ENCODE results near the gene EVA1C.
"Not testable (repeated sequence)": the region's sequence is repeated elsewhere in the genome, so short reads cannot be mapped to it uniquely, and the experiment has no call there.

EVA1C gene

DNA sequence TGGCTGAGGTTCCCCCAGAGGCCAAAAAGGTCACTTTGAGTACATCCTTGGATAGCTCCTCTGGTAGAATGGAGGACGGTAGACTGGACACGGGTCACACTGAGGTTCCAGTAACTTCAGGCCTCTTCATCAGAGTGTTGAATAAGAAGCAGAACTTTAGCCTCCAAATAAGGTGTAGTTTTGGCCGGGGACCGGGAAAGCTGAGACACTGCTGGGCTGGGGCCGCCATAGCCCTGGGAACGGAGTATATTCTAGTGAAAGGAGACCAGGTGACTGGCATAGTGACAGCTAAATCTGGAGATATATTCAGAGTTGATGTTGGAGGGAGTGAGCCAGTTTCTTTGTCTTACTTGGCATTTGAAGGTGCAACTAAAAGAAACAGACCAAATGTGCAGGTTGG is 84.1 kb downstream of the EVA1C start:
- Histone ChIP-seq H3K36me3 (ENCODE audit: control insufficient read depth, insufficient read depth, low read length) (no peaks in the 10 kb centered on the region), H3K27me3 (ENCODE audit: control insufficient read depth, insufficient read depth, low read length) (no peaks in the 10 kb centered on the region), H3K4me1 (ENCODE audit: control insufficient read depth, insufficient read depth, low read length) (peaks cover 9% of the 10 kb centered on the region), H3K27ac (ENCODE audit: low read length) (no peak overlapping the region), H3K9me3 (ENCODE audit: control insufficient read depth, insufficient read depth, low read length) (no peaks in the 10 kb centered on the region), H3K4me3 (ENCODE audit: low read length) (no peak overlapping the region)
- WGBS (ENCODE audit: insufficient coverage, insufficient read length) = no CpG with 5 or more reads among the region's 6 CpGs
- DNase-seq (ENCODE audit: low read depth, low spot score) = no peak

DNA sequence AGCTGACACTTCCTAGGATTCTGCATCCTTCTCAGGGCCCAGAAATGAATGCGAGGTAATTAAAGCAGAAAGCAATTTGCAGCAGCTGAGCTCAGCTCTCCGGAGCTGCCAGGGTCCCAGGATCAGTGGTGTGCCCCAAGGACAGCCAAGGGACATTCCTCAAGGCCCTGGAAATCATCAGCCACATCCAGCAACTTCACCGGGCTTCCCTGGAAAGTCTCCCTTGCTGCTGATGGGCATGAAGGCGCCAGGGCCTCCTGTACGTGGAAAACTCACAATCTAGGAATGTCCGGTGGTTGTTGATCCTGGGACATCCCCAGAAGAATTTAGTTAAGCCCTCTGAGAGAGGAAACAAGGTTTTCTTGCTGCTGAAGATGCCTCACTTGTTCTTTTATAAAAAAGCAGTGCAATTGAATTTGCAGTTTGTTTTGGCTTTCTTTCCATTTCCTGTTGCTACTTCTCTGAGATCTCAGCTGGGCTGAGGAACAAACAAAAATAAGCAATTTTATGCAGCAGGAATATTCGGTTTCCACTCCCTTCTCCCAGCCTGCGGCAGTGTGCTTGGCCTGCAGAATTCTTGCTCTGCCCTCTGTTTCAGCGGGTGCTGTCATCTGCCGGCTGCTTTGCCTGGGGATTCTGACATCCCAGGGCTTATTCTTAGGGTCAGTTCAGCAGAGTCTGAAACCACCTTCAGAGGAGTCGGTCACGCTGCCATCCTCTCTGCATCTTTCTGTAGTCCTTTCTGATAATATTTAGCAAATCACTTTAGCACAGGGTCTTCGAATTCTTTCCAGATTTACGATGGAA is 86.9 kb downstream of the EVA1C start:
- Histone ChIP-seq H3K36me3 (ENCODE audit: control insufficient read depth, insufficient read depth, low read length) (no peaks in the 10 kb centered on the region), H3K9me3 (ENCODE audit: control insufficient read depth, insufficient read depth, low read length) (no peaks in the 10 kb centered on the region), H3K4me1 (ENCODE audit: control insufficient read depth, insufficient read depth, low read length) (peaks cover 2% of the 10 kb centered on the region), H3K4me3 (ENCODE audit: low read length) (no peak overlapping the region), H3K27ac (ENCODE audit: low read length) (no peak overlapping the region), H3K27me3 (ENCODE audit: control insufficient read depth, insufficient read depth, low read length) (no peaks in the 10 kb centered on the region)
- WGBS (ENCODE audit: insufficient coverage, insufficient read length) = no CpG with 5 or more reads among the region's 14 CpGs
- no peak for DNase-seq (ENCODE audit: low read depth, low spot score)

DNA sequence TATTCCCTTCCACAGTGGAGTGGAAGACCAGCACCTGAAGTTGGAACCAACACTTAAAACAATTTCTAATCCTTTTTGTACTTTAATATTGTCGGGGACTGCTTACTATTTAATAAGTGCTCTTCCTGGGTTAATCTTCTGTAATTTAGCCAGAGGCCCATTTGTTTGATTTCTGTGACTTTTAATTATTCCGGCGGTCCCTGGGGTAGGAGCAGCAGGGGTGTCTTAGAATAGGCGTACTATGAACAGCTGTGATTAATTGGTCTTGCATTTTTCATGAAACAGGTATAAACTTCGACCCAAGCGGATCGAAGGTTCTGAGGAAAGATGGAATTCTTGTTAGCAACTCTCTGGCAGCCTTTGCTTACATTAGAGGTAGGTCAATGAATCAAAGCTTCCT is 91.1 kb downstream of the EVA1C start:
- not testable (repeated sequence) for H3K27ac ChIP-seq (ENCODE audit: low read length); H3K4me3 ChIP-seq (ENCODE audit: low read length); H3K27me3 ChIP-seq (ENCODE audit: control insufficient read depth, insufficient read depth, low read length); H3K36me3 ChIP-seq (ENCODE audit: control insufficient read depth, insufficient read depth, low read length); H3K4me1 ChIP-seq (ENCODE audit: control insufficient read depth, insufficient read depth, low read length); DNase-seq (ENCODE audit: low read depth, low spot score); H3K9me3 ChIP-seq (ENCODE audit: control insufficient read depth, insufficient read depth, low read length)
- no CpG with 5 or more reads among the region's 7 CpGs for WGBS (ENCODE audit: insufficient coverage, insufficient read length)

DNA sequence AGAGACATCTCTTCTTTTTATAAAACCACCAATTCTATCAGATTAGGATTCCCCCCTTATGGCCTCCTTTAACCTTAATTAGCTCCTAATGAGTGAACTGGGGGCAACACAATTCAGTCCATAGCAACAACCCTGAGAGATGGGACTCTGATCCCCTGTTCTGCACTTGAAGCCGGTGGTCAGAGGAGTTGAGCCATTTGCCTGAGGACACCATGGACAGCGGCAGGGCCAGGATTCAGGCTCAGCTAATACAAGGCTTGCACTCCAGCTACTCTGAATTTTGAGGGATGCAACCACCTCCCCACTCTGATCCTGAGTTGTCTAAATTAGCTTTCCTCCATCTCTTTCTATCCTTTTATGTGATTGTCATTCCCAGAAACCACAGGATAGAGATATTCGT is 93.3 kb downstream of the EVA1C start:
- H3K27ac ChIP-seq (ENCODE audit: low read length); H3K27me3 ChIP-seq (ENCODE audit: control insufficient read depth, insufficient read depth, low read length); H3K9me3 ChIP-seq (ENCODE audit: control insufficient read depth, insufficient read depth, low read length); H3K36me3 ChIP-seq (ENCODE audit: control insufficient read depth, insufficient read depth, low read length); H3K4me3 ChIP-seq (ENCODE audit: low read length); H3K4me1 ChIP-seq (ENCODE audit: control insufficient read depth, insufficient read depth, low read length); DNase-seq (ENCODE audit: low read depth, low spot score): not testable (repeated sequence)
- WGBS (ENCODE audit: insufficient coverage, insufficient read length) = no CpG with 5 or more reads among the region's 3 CpGs

DNA sequence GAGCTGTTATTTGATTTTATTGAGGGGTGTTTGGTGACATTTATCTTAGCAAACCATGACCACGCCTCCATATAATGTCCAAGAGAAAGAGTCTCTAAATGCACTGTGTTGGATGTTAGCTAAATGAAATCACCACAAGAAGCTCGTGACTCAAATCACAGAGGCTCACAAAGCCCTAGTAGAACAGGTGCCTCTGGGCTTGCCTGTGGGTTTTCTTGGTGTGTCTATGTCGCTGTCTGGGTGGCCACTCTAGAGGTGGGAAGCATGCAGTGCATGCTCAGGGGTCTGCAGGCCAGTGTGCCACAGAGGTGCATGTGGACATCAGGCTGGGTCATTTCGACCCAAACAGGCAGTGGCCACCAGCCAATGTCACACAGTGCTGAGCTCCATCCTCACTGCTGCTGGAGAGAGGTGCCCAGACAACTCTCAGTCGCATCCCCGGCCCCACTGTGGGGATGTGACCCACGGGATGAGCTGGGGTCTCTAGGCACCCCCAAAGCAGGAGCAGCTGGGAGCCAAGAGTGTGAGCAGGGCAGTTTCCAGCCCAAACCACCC is 94.0 kb downstream of the EVA1C start:
- H3K27ac ChIP-seq (ENCODE audit: low read length); H3K36me3 ChIP-seq (ENCODE audit: control insufficient read depth, insufficient read depth, low read length); H3K27me3 ChIP-seq (ENCODE audit: control insufficient read depth, insufficient read depth, low read length); H3K4me3 ChIP-seq (ENCODE audit: low read length); H3K4me1 ChIP-seq (ENCODE audit: control insufficient read depth, insufficient read depth, low read length); H3K9me3 ChIP-seq (ENCODE audit: control insufficient read depth, insufficient read depth, low read length); DNase-seq (ENCODE audit: low read depth, low spot score): not testable (repeated sequence)
- no CpG with 5 or more reads among the region's 7 CpGs for WGBS (ENCODE audit: insufficient coverage, insufficient read length)

DNA sequence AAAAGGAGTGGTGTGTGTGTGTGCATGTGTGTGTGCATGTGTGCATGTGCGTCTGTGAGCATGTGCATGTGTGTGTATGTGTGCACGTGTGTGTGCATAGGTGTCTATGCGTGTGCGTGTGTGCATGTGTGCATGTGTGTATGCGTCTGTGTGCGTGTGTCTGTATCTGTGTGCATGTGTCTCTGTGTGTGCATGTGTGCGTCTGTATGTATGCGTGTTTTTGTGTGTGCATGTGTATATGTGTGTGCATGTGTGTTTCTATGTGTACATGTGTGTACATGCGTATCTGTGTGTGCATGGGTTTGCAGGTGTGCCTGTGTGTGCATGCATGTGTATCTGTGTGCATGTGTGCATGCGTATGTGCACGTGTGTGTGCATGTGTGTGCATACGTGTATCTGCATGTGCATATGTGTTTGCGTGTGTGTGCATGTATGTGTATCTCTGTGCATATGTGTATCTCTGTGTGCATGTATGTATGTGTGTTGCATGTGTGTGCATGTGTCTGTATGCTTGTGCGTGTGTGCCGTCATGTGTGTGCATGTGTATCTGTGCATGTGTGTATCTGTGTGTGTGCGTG is 94.9 kb downstream of the EVA1C start:
- no peaks in the 10 kb centered on the region for H3K9me3 ChIP-seq (ENCODE audit: control insufficient read depth, insufficient read depth, low read length)
- no peak overlapping the region for H3K4me3 ChIP-seq (ENCODE audit: low read length)
- H3K27ac ChIP-seq (ENCODE audit: low read length) = no peak overlapping the region
- no peak for DNase-seq (ENCODE audit: low read depth, low spot score)
- H3K36me3 ChIP-seq (ENCODE audit: control insufficient read depth, insufficient read depth, low read length) = no peaks in the 10 kb centered on the region
- no peaks in the 10 kb centered on the region for H3K27me3 ChIP-seq (ENCODE audit: control insufficient read depth, insufficient read depth, low read length)
- no peaks in the 10 kb centered on the region for H3K4me1 ChIP-seq (ENCODE audit: control insufficient read depth, insufficient read depth, low read length)
- WGBS (ENCODE audit: insufficient coverage, insufficient read length) = no CpG with 5 or more reads among the region's 16 CpGs

DNA sequence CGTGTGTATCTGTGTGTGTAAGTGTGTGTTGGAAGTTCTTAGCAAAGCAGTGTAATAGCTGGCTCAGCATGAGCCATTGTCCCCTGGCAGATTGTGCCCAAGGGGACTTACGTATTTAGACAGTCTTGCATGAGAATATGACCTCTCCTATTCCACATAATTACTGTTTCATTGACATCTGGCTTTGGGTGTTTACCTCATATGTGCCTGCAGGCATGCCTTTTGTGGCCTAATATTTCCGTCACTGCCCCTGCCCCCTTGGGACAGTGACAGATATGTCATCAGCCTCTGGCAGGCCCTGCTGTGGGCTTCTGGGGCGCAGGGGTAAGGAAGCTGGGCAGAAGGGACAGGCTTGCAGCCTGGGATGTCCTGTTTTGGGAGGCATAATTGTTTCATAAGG is 95.5 kb downstream of the EVA1C start:
- H3K4me1 ChIP-seq (ENCODE audit: control insufficient read depth, insufficient read depth, low read length); H3K4me3 ChIP-seq (ENCODE audit: low read length); H3K27me3 ChIP-seq (ENCODE audit: control insufficient read depth, insufficient read depth, low read length); H3K27ac ChIP-seq (ENCODE audit: low read length); H3K36me3 ChIP-seq (ENCODE audit: control insufficient read depth, insufficient read depth, low read length); DNase-seq (ENCODE audit: low read depth, low spot score); H3K9me3 ChIP-seq (ENCODE audit: control insufficient read depth, insufficient read depth, low read length): not testable (repeated sequence)
- no CpG with 5 or more reads among the region's 4 CpGs for WGBS (ENCODE audit: insufficient coverage, insufficient read length)

DNA sequence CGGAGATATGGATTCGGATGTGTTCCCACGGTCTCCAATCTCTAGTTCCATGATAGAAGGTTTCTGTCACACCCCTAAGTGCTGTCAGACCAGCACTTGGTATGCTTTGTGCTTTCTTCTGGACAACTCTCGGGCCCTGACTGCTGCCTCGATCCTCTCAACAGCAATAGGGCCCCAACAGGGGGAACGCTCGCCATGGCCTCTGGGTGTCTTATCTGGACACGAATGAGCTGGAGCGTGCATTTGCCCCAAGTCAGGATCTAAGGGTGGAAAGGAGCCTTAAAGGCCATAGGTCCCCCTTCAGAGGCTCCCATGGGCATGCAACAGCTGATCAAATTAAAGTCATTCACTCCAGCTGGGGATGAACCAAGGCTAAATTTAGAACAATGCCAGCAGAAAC is 96.1 kb downstream of the EVA1C start:
- H3K27me3 ChIP-seq (ENCODE audit: control insufficient read depth, insufficient read depth, low read length) = no peaks in the 10 kb centered on the region
- WGBS (ENCODE audit: insufficient coverage, insufficient read length) = no CpG with 5 or more reads among the region's 9 CpGs

DNA sequence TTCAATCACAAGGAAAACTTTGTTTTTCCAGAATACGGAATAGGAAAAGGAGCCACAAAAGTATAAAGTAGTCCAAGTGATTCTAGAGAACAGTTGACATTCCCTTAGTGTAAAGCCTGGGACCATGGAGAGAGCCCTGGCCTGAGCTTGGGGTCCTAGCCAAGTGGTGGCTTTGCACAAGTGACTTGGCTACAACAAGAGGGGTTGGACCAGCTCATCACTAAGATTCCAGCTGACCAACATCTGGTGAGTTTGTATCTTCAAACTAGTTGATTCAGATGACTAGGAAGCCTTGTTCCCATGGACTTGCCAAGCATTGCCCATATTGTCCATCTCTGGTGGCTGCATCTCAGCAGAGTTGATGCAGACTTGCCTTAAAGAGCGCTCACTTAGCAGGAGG is 96.5 kb downstream of the EVA1C start:
- not testable (repeated sequence) for H3K9me3 ChIP-seq (ENCODE audit: control insufficient read depth, insufficient read depth, low read length); DNase-seq (ENCODE audit: low read depth, low spot score); H3K27me3 ChIP-seq (ENCODE audit: control insufficient read depth, insufficient read depth, low read length); H3K4me1 ChIP-seq (ENCODE audit: control insufficient read depth, insufficient read depth, low read length); H3K4me3 ChIP-seq (ENCODE audit: low read length); H3K36me3 ChIP-seq (ENCODE audit: control insufficient read depth, insufficient read depth, low read length); H3K27ac ChIP-seq (ENCODE audit: low read length)
- no CpG with 5 or more reads among the region's 2 CpGs for WGBS (ENCODE audit: insufficient coverage, insufficient read length)

More for the DNA sequence above, 96.1 kb downstream of the EVA1C start:
- DNase-seq (ENCODE audit: low read depth, low spot score) = no peak
- no peak overlapping the region for H3K27ac ChIP-seq (ENCODE audit: low read length)
- H3K4me3 ChIP-seq (ENCODE audit: low read length) = no peak overlapping the region
- H3K36me3 ChIP-seq (ENCODE audit: control insufficient read depth, insufficient read depth, low read length) = no peaks in the 10 kb centered on the region
- H3K9me3 ChIP-seq (ENCODE audit: control insufficient read depth, insufficient read depth, low read length) = no peaks in the 10 kb centered on the region
- no peaks in the 10 kb centered on the region for H3K4me1 ChIP-seq (ENCODE audit: control insufficient read depth, insufficient read depth, low read length)

DNA sequence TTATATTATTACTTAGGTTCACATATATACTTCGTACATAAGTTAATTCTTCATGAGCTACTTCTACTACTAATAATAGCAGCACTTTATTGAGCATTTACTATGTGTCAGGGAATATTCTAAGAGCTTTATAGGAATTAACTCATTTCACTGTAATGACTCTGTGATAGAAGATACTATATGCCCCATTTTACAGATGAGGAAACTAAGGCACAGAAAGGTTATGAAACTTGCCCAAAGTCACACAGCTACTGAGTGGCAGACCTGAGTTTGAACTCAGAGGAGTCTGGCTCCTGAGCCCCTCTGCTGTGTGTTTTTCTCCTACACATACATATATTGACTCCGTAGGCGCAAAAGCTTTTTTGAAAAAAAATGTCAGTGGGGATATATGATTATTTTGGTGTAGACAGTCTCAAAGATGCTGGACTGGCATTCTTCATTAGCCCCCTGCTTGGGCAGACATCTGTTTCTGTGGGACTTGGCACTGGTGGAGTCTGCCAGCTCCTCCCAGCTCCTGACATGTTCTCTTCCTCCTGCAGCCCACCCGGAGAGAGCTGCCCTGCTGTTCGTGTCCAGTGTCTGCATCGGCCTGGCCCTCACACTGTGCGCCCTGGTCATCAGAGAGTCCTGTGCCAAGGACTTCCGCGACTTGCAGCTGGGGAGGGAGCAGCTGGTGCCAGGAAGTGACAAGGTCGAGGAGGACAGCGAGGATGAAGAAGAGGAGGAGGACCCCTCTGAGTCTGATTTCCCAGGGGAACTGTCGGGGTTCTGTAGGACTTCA is 102.0 kb downstream of the EVA1C start:
- Histone ChIP-seq H3K4me1 (ENCODE audit: control insufficient read depth, insufficient read depth, low read length) (0 out of 2 replicates have a peak, but pooled peaks cover 1% of the 10 kb centered on the region), H3K27me3 (ENCODE audit: control insufficient read depth, insufficient read depth, low read length) (no peaks in the 10 kb centered on the region), H3K4me3 (ENCODE audit: low read length) (no peak overlapping the region), H3K9me3 (ENCODE audit: control insufficient read depth, insufficient read depth, low read length) (no peaks in the 10 kb centered on the region), H3K36me3 (ENCODE audit: control insufficient read depth, insufficient read depth, low read length) (no peaks in the 10 kb centered on the region), H3K27ac (ENCODE audit: low read length) (no peak overlapping the region)
- no CpG with 5 or more reads among the region's 12 CpGs for WGBS (ENCODE audit: insufficient coverage, insufficient read length)
- DNase-seq (ENCODE audit: low read depth, low spot score) = no peak
